ENCODE results near the gene RPRD1B. TPM values are rescaled to one million over a fixed set of nuclear protein-coding genes. Genes with fewer than 3 reads are reported as not detected.

RPRD1B gene
- total and polyA plus RNA-seq, 2 of the 13 experiments (the other 11 are each of a cell fraction or from before 2014, with no cell fraction given), result 31.1 to 41.5 TPM

DNA sequence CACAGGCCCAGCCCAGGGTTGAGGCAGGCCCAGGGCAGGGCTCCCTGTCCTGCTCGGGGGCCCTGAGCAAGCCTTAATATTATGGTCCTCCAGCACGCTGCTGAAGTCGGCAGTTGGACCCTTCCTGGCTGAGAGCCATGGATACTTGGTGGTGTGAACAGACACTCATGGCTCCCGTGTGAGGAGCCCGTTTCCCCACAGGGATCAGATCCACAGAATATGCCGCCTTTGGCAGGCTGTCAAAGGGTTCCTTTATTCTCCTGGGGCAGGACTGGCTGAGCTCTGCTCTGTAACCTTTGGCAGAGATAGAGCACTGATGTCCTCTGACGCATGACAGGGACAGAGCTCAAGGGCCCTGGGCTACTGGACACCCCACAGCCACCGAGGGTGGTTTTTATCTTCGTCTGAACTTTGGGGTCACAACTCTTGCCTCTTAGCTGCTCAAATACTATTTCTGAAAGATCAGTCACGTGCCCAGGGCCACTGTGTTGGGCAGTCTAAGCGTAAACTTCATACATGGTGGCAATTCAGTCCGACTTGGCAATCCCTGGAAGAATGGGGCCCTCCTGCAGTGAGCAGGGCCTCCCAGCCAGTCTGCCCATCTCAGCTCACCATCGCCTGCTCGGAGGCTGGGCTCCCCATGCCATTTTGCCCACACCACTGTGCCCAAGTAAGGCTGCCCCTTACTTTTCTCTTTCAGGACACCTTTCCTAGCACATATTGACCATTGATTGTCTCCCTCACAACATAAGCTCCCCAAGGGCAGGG, 49.3 kb upstream of the RPRD1B start (continued):
- TF ChIP-seq DNMT3B (CRISPR knock-in tag; conservative IDR thresholded peaks at IDR 0.05) (no peak), ZNF18 (CRISPR knock-in tag; IDR thresholded peaks at IDR 0.05; ENCODE audit: insufficient replicate concordance) (peak; percentile 98), THYN1 (CRISPR knock-in tag; IDR thresholded peaks at IDR 0.05; ENCODE audit: borderline replicate concordance, low read depth) (no peak), SRSF1 (optimal IDR thresholded peaks at IDR 0.05; ENCODE audit: low read depth, low read length) (peak; percentile 61), AHDC1 (CRISPR knock-in tag; IDR thresholded peaks at IDR 0.05; ENCODE audit: borderline replicate concordance) (peak; percentile 47; the same call in 1 of the 2 replicates), ARHGAP35 (CRISPR knock-in tag; IDR thresholded peaks at IDR 0.05; ENCODE audit: borderline replicate concordance) (no peak; the same call in 1 of the 2 replicates), HNRNPUL1 (IDR thresholded peaks at IDR 0.05; ENCODE audit: low read depth, low read length) (no peak), CREB3 (CRISPR knock-in tag; IDR thresholded peaks at IDR 0.05) (no peak), MED8 (CRISPR knock-in tag; IDR thresholded peaks at IDR 0.05; ENCODE audit: insufficient replicate concordance) (no peak)
- TF ChIP-seq, protein P1, sequence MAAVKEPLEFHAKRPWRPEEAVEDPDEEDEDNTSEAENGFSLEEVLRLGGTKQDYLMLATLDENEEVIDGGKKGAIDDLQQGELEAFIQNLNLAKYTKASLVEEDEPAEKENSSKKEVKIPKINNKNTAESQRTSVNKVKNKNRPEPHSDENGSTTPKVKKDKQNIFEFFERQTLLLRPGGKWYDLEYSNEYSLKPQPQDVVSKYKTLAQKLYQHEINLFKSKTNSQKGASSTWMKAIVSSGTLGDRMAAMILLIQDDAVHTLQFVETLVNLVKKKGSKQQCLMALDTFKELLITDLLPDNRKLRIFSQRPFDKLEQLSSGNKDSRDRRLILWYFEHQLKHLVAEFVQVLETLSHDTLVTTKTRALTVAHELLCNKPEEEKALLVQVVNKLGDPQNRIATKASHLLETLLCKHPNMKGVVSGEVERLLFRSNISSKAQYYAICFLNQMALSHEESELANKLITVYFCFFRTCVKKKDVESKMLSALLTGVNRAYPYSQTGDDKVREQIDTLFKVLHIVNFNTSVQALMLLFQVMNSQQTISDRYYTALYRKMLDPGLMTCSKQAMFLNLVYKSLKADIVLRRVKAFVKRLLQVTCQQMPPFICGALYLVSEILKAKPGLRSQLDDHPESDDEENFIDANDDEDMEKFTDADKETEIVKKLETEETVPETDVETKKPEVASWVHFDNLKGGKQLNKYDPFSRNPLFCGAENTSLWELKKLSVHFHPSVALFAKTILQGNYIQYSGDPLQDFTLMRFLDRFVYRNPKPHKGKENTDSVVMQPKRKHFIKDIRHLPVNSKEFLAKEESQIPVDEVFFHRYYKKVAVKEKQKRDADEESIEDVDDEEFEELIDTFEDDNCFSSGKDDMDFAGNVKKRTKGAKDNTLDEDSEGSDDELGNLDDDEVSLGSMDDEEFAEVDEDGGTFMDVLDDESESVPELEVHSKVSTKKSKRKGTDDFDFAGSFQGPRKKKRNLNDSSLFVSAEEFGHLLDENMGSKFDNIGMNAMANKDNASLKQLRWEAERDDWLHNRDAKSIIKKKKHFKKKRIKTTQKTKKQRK (IDR thresholded peaks at IDR 0.05; ENCODE audit: low read length), result no peak
- TF ChIP-seq, protein P2, sequence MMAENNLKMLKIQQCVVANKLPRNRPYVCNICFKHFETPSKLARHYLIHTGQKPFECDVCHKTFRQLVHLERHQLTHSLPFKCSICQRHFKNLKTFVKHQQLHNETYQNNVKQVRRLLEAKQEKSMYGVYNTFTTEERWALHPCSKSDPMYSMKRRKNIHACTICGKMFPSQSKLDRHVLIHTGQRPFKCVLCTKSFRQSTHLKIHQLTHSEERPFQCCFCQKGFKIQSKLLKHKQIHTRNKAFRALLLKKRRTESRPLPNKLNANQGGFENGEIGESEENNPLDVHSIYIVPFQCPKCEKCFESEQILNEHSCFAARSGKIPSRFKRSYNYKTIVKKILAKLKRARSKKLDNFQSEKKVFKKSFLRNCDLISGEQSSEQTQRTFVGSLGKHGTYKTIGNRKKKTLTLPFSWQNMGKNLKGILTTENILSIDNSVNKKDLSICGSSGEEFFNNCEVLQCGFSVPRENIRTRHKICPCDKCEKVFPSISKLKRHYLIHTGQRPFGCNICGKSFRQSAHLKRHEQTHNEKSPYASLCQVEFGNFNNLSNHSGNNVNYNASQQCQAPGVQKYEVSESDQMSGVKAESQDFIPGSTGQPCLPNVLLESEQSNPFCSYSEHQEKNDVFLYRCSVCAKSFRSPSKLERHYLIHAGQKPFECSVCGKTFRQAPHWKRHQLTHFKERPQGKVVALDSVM (CRISPR knock-in tag; IDR thresholded peaks at IDR 0.05), result no peak
